ENCODE measurements around the gene RDH14.

- TF ChIP-seq EZH2phosphoT487 (IDR thresholded peaks at IDR 0.05; ENCODE audit: insufficient read depth, low read depth): no peak
- TF ChIP-seq EZH2 (IDR thresholded peaks at IDR 0.05; ENCODE audit: insufficient read depth, poor library complexity, severe bottlenecking): no peak
These were observed 37.2 kb upstream of the RDH14 start for GRCh38 chr2:18597618-18598017.
